GM12865 (cell line): ENCODE data around the gene MCF2L.

Experiments used
- DNase-seq: peaks from one replicate; pipeline ENCODE4 v3.0.0; 2010; ENCODE audit warnings: low read depth
- H3K4me3 ChIP-seq: 2 replicates; pipeline ENCODE4 v1.5.1; 2011; ENCODE audit warnings: mild to moderate bottlenecking, low read depth, low read length, control low read depth
- CTCF ChIP-seq: IDR thresholded peaks from 2 replicates; pipeline ENCODE4 v1.5.1; 2011; ENCODE audit warnings: low read length, control low read depth, low read depth, inconsistent platforms; ENCODE audit not compliant: insufficient read depth; ENCODE audit errors: missing control alignments

The MCF2L gene

GRCh38 chr13:113080901-113081521 lies 112.0 kb downstream of the MCF2L start:
- no peak for DNase-seq
- no peak overlapping the region for H3K4me3 ChIP-seq
- TF ChIP-seq CTCF: no peak

- no peak for DNase-seq
- H3K4me3 ChIP-seq: no peak overlapping the region
- TF ChIP-seq CTCF: no peak
Measured at GRCh38 chr13:113082198-113083021, 113.4 kb downstream of the MCF2L start.

- no peak for DNase-seq
- H3K4me3 ChIP-seq: no peak overlapping the region
- TF ChIP-seq CTCF: no peak
Measured at GRCh38 chr13:113083022-113083373, 114.0 kb downstream of the MCF2L start.

GRCh38 chr13:113083402-113084061 lies 114.5 kb downstream of the MCF2L start:
- no peak for TF ChIP-seq CTCF
- H3K4me3 ChIP-seq: no peak overlapping the region
- DNase-seq: no peak

GRCh38 chr13:113084094-113084942 lies 115.3 kb downstream of the MCF2L start:
- TF ChIP-seq CTCF: no peak
- no peak for DNase-seq
- H3K4me3 ChIP-seq: no peak overlapping the region

- no peak for TF ChIP-seq CTCF
- H3K4me3 ChIP-seq: no peak overlapping the region
- no peak for DNase-seq
Measured at GRCh38 chr13:113084943-113085540, 116.0 kb downstream of the MCF2L start.
